ENCODE results near the gene RMND5A. TPM values are rescaled to one million over a fixed set of nuclear protein-coding genes. Genes with fewer than 3 reads are reported as not detected.
A peak's percentile ranks its signal among the peaks of the same experiment; 100 is the strongest.

RMND5A gene
- total and polyA plus RNA-seq, 5 donors from 2014 or later = 13.5 to 27.6 (median 15.8) TPM

DNA sequence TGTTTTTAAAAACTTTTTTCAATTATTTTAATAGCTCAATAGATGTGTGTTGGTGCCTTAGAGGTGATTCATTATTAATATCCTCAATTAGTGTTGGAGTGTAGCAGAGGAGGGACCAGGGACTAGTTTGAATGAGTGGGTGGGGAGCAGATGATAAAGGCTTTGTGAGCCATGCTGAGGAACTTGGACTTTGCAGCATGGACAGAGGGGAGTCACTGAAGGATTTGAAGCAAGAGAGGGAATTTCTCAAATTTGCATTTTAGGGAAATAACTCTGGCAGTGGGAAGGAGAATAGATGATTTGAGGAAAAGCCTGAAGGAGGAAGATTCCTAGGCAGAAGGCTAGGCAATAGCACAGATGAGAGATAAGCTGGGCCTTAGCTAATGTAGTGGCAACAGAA is 42.3 kb upstream of the RMND5A start:
- H3K27ac Mint-ChIP-seq = no peak overlapping the region
- no peaks in the 10 kb centered on the region for H3K4me1 ChIP-seq (ENCODE audit: control insufficient read depth, insufficient read depth, low read length, poor library complexity, severe bottlenecking)
- no peak overlapping the region for H3K4me3 Mint-ChIP-seq
- no peaks in the 10 kb centered on the region for H3K36me3 Mint-ChIP-seq
- H3K27me3 Mint-ChIP-seq = no peaks in the 10 kb centered on the region
- peaks cover 0 to 7% (median 0%) of the 10 kb centered on the region in 4 donors for H3K4me1 Mint-ChIP-seq
- no peaks in the 10 kb centered on the region for H3K9me3 ChIP-seq (ENCODE audit: control insufficient read depth in 2 of 2, low read length in 2 of 2)
- no peak overlapping the region for H3K4me3 ChIP-seq (ENCODE audit: low read depth, low read length)
- H3K27ac ChIP-seq (ENCODE audit: insufficient read depth, low read length, poor library complexity, severe bottlenecking) = no peak overlapping the region
- no peaks in the 10 kb centered on the region for H3K9me3 Mint-ChIP-seq
- H3K36me3 ChIP-seq (ENCODE audit: control insufficient read depth, insufficient read depth, low read length) = no peaks in the 10 kb centered on the region
- DNase-seq (no peak), ATAC-seq (ENCODE audit: low read depth in 2 of 2) (no peak)
- peaks cover 2% of the 10 kb centered on the region for H3K27me3 ChIP-seq (ENCODE audit: control insufficient read depth, insufficient read depth, low read length)

DNA sequence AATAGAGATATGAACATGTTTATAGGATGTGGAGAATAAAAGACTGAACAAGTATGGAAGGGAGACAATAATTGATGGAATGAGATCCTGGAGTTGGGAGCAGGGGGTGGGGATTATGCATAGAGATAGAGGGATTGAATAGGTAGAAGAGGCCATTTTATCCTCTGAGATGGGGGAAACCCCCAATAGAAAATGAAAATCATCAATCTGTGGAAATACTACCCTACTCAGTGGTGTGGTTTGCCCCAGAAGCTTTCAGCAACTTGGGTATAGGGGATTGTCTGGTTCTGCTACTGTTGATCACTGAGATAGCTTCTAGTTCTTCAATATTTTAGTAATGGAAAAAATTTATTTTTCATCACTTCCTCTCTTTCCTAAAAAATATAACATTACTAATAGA is 41.1 kb upstream of the RMND5A start:
- no peak overlapping the region for H3K27ac ChIP-seq (ENCODE audit: insufficient read depth, low read length, poor library complexity, severe bottlenecking)
- peaks cover 4% of the 10 kb centered on the region for H3K27me3 Mint-ChIP-seq
- H3K36me3 Mint-ChIP-seq = no peaks in the 10 kb centered on the region
- no peaks in the 10 kb centered on the region for H3K9me3 ChIP-seq (ENCODE audit: control insufficient read depth in 2 of 2, low read length in 2 of 2)
- no peak overlapping the region for H3K4me3 Mint-ChIP-seq
- ATAC-seq (ENCODE audit: low read depth in 2 of 2) = no peak
- peaks cover 2% of the 10 kb centered on the region for H3K27me3 ChIP-seq (ENCODE audit: control insufficient read depth, insufficient read depth, low read length)
- H3K4me3 ChIP-seq (ENCODE audit: low read depth, low read length) = no peak overlapping the region
- no peaks in the 10 kb centered on the region for H3K36me3 ChIP-seq (ENCODE audit: control insufficient read depth, insufficient read depth, low read length)
- peak overlapping the region in 1 of 3 donors; percentile 1 for H3K27ac Mint-ChIP-seq
- no peaks in the 10 kb centered on the region for H3K9me3 Mint-ChIP-seq
- peaks cover 0 to 7% (median 0%) of the 10 kb centered on the region in 4 donors for H3K4me1 Mint-ChIP-seq
- DNase-seq = no peak
- H3K4me1 ChIP-seq (ENCODE audit: control insufficient read depth, insufficient read depth, low read length, poor library complexity, severe bottlenecking) = no peaks in the 10 kb centered on the region

DNA sequence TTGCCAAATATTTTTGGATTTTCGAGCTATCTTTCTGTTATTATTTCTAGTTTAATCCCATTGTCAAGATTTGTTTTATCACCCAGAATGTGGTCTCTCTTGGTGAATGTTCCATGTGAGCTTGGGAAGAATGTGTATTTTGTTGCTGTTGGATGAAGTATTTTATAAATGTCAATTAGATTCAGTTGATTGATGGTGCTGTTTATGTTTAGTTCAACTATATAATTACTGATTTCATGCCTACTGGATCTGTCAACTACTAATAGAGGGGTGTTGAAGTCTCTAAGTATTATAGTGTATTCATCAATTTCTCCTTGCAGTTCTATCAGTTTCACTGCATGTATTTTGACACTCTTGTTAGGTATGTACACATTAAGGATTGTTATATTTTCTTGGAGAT is 34.7 kb upstream of the RMND5A start:
- Mint-ChIP-seq H3K36me3 (no peaks in the 10 kb centered on the region), H3K27me3 (peaks cover 12% of the 10 kb centered on the region), H3K4me1 (no peaks in the 10 kb centered on the region), H3K9me3 (peaks cover 0 to 6% (median 0%) of the 10 kb centered on the region in 7 donors), H3K4me3 (peak overlapping the region in 1 of 4 donors; percentile 47), H3K27ac (no peak overlapping the region)
- Histone ChIP-seq H3K27ac (ENCODE audit: insufficient read depth, low read length, poor library complexity, severe bottlenecking) (no peak overlapping the region), H3K4me3 (ENCODE audit: low read depth, low read length) (no peak overlapping the region), H3K36me3 (ENCODE audit: control insufficient read depth, insufficient read depth, low read length) (no peaks in the 10 kb centered on the region), H3K4me1 (ENCODE audit: control insufficient read depth, insufficient read depth, low read length, poor library complexity, severe bottlenecking) (no peaks in the 10 kb centered on the region), H3K9me3 (ENCODE audit: control insufficient read depth in 2 of 2, low read length in 2 of 2) (no peaks in the 10 kb centered on the region), H3K27me3 (ENCODE audit: control insufficient read depth, insufficient read depth, low read length) (peaks cover 4% of the 10 kb centered on the region)
- ATAC-seq (ENCODE audit: low read depth in 2 of 2) (no peak), DNase-seq (no peak)

DNA sequence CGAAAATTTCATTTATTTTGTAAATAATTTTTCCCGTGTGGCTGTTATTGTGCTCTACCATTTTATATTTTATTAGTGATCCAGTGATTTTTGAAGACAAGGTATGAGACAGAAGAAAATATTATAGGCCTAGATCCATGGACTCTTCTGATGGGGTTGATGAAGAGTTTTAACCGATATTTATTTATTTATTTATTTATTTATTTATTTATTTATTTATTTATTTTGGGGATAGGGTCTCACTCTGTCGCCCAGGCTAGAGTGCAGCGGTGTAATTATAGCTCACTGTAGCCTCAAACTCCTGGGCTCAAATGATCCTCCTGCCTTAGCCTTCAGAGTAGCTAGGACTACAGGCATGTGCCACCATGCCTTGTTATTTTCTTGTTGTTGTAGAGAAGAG is 33.6 kb upstream of the RMND5A start:
- DNase-seq (no peak), ATAC-seq (ENCODE audit: low read depth in 2 of 2) (no peak)
- peaks cover 4% of the 10 kb centered on the region for H3K27me3 ChIP-seq (ENCODE audit: control insufficient read depth, insufficient read depth, low read length)
- peaks cover 12% of the 10 kb centered on the region for H3K27me3 Mint-ChIP-seq
- H3K9me3 Mint-ChIP-seq = peaks cover 0 to 6% (median 0%) of the 10 kb centered on the region in 7 donors
- H3K27ac Mint-ChIP-seq = no peak overlapping the region
- H3K4me3 ChIP-seq (ENCODE audit: low read depth, low read length) = no peak overlapping the region
- no peaks in the 10 kb centered on the region for H3K36me3 Mint-ChIP-seq
- H3K4me3 Mint-ChIP-seq = no peak overlapping the region
- H3K4me1 ChIP-seq (ENCODE audit: control insufficient read depth, insufficient read depth, low read length, poor library complexity, severe bottlenecking) = no peaks in the 10 kb centered on the region
- H3K27ac ChIP-seq (ENCODE audit: insufficient read depth, low read length, poor library complexity, severe bottlenecking) = no peak overlapping the region
- no peaks in the 10 kb centered on the region for H3K4me1 Mint-ChIP-seq
- H3K36me3 ChIP-seq (ENCODE audit: control insufficient read depth, insufficient read depth, low read length) = no peaks in the 10 kb centered on the region
- H3K9me3 ChIP-seq (ENCODE audit: control insufficient read depth in 2 of 2, low read length in 2 of 2) = no peaks in the 10 kb centered on the region

DNA sequence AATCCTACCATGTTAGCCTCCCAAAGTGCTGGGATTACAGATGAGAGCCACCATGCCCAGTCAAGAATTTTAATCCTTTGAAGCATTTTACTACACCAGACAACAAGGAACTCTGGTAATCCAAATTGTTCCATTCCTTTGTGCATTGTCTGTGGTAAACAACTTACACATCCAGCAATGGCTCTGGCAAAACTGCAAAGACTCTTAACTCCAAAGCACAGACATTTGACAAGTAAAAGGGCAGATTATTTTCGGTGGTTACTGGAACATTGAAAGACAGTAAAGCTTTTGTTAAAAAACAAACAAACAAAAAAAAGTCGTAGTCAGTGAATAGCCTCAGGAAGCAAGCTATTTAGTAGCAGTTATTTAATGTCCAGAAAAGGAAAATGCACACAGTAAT is 33.2 kb upstream of the RMND5A start:
- Histone ChIP-seq H3K27ac (ENCODE audit: insufficient read depth, low read length, poor library complexity, severe bottlenecking) (no peak overlapping the region), H3K9me3 (ENCODE audit: control insufficient read depth in 2 of 2, low read length in 2 of 2) (peaks cover 0 to 4% of the 10 kb centered on the region in 2 experiments), H3K4me1 (ENCODE audit: control insufficient read depth, insufficient read depth, low read length, poor library complexity, severe bottlenecking) (no peaks in the 10 kb centered on the region), H3K27me3 (ENCODE audit: control insufficient read depth, insufficient read depth, low read length) (peaks cover 5% of the 10 kb centered on the region), H3K4me3 (ENCODE audit: low read depth, low read length) (no peak overlapping the region), H3K36me3 (ENCODE audit: control insufficient read depth, insufficient read depth, low read length) (no peaks in the 10 kb centered on the region)
- no peak for ATAC-seq (ENCODE audit: low read depth in 2 of 2)
- Mint-ChIP-seq H3K4me1 (no peaks in the 10 kb centered on the region), H3K9me3 (peaks cover 0 to 9% (median 1%) of the 10 kb centered on the region in 7 donors), H3K4me3 (no peak overlapping the region), H3K27ac (no peak overlapping the region), H3K36me3 (no peaks in the 10 kb centered on the region), H3K27me3 (peaks cover 12% of the 10 kb centered on the region)
- DNase-seq = no peak

DNA sequence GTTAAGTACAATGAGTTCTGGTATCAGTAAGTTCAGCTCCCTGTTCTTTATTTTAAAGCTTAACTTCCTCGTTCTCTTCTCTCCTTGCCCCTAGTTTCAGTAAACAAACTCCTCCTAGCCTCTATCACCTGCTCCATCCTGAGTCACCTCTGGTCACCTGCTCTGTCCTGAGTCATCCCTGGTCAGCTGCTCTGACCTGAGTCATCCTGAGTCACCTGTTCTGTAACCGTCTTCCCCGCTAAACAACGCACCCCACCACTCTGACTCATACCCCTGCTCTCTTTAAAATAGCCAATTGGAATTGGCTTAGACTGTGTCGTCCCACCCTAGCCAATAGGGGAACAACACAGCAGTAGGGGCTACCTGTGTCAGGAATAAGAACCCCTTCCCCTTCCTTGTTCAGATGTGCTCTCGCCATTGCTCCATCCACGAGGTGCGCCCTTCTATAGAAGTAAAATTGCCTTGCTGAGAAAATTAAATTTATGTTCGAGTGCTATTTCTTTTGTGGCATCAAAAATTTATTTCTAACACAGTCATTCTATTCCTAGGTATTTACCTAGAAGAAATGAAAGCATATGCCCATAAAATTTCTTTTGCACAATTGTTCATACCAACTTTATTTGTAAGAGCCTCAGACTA is 24.9 kb upstream of the RMND5A start:
- Histone ChIP-seq H3K4me1 (ENCODE audit: control insufficient read depth, insufficient read depth, low read length, poor library complexity, severe bottlenecking) (no peaks in the 10 kb centered on the region), H3K27me3 (ENCODE audit: control insufficient read depth, insufficient read depth, low read length) (peaks cover 3% of the 10 kb centered on the region), H3K36me3 (ENCODE audit: control insufficient read depth, insufficient read depth, low read length) (no peaks in the 10 kb centered on the region), H3K27ac (ENCODE audit: insufficient read depth, low read length, poor library complexity, severe bottlenecking) (no peak overlapping the region), H3K9me3 (ENCODE audit: control insufficient read depth in 2 of 2, low read length in 2 of 2) (peaks cover 20 to 28% of the 10 kb centered on the region in 2 experiments), H3K4me3 (ENCODE audit: low read depth, low read length) (no peak overlapping the region)
- H3K4me1 Mint-ChIP-seq = peaks cover 5 to 11% (median 9%) of the 10 kb centered on the region in 4 donors
- ATAC-seq (ENCODE audit: low read depth in 2 of 2) (no peak), DNase-seq (no peak)
- H3K27me3 Mint-ChIP-seq = peaks cover 4% of the 10 kb centered on the region
- H3K4me3 Mint-ChIP-seq = no peak overlapping the region
- peaks cover 6% of the 10 kb centered on the region for H3K36me3 Mint-ChIP-seq
- no peak overlapping the region for H3K27ac Mint-ChIP-seq
- peaks cover 8 to 29% (median 12%) of the 10 kb centered on the region in 7 donors for H3K9me3 Mint-ChIP-seq

DNA sequence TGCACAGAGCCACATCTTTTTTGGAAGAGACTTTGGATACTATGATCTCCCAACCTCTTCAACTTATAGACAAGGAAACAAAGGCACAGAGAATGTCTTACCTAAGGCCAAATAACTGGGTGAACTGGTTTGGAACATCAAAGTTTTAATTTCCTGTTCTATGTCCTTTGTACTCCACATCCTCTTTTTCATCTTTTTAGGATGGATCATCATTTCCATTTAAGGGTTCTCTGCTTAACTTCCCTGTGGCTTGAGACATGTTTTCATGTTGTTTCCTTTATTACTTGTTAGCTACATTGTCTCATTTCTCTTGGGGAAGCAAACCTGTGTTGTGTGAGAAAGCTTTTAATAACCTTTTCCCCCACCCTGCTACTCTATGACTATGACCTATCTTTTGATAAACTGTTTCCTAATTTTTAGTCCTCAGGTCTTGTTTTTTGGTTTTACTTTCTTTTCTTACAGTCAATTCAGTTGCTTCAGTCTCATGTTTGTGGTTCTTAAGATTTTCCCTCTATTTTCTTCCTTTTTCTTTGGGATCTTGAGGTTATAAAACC is 22.5 kb upstream of the RMND5A start:
- ATAC-seq (ENCODE audit: low read depth in 2 of 2) (no peak), DNase-seq (no peak)
- Histone ChIP-seq H3K4me3 (ENCODE audit: low read depth, low read length) (no peak overlapping the region), H3K4me1 (ENCODE audit: control insufficient read depth, insufficient read depth, low read length, poor library complexity, severe bottlenecking) (no peaks in the 10 kb centered on the region), H3K27me3 (ENCODE audit: control insufficient read depth, insufficient read depth, low read length) (no peaks in the 10 kb centered on the region), H3K27ac (ENCODE audit: insufficient read depth, low read length, poor library complexity, severe bottlenecking) (no peak overlapping the region), H3K9me3 (ENCODE audit: control insufficient read depth in 2 of 2, low read length in 2 of 2) (peaks cover 19 to 20% of the 10 kb centered on the region in 2 experiments), H3K36me3 (ENCODE audit: control insufficient read depth, insufficient read depth, low read length) (no peaks in the 10 kb centered on the region)
- H3K4me3 Mint-ChIP-seq = no peak overlapping the region
- peaks cover 5 to 11% (median 9%) of the 10 kb centered on the region in 4 donors for H3K4me1 Mint-ChIP-seq
- peaks cover 6 to 27% (median 12%) of the 10 kb centered on the region in 7 donors for H3K9me3 Mint-ChIP-seq
- no peak overlapping the region for H3K27ac Mint-ChIP-seq
- peaks cover 6% of the 10 kb centered on the region for H3K36me3 Mint-ChIP-seq
- H3K27me3 Mint-ChIP-seq = peaks cover 11% of the 10 kb centered on the region

DNA sequence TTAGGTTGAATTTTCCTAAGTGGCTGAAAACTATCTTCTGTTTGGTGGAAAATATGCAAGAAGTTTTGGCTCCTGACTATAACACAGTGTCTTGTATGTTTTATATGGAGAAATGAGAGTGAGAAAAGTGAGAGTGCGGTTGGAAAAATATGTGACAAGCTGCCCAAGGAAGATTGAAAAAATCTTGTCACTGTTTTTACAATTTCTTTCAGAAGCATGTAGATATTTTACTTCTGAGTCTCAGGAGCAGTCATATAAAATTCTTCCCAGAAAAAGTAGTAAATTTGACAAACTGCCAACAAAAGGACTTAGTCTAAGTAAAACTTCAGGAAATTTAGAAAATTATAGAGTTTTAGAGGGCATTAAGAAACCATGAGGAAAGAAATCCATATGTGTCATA is 19.4 kb upstream of the RMND5A start:
- DNase-seq = no peak
- Mint-ChIP-seq H3K4me1 (peaks cover 5 to 11% (median 9%) of the 10 kb centered on the region in 4 donors), H3K4me3 (no peak overlapping the region), H3K36me3 (no peaks in the 10 kb centered on the region), H3K27ac (no peak overlapping the region), H3K27me3 (peaks cover 9% of the 10 kb centered on the region), H3K9me3 (peaks cover 0 to 8% (median 2%) of the 10 kb centered on the region in 7 donors)
- Histone ChIP-seq H3K4me3 (ENCODE audit: low read depth, low read length) (no peak overlapping the region), H3K4me1 (ENCODE audit: control insufficient read depth, insufficient read depth, low read length, poor library complexity, severe bottlenecking) (no peaks in the 10 kb centered on the region), H3K27me3 (ENCODE audit: control insufficient read depth, insufficient read depth, low read length) (no peaks in the 10 kb centered on the region), H3K9me3 (ENCODE audit: control insufficient read depth in 2 of 2, low read length in 2 of 2) (peaks cover 2 to 6% of the 10 kb centered on the region in 2 experiments), H3K36me3 (ENCODE audit: control insufficient read depth, insufficient read depth, low read length) (no peaks in the 10 kb centered on the region), H3K27ac (ENCODE audit: insufficient read depth, low read length, poor library complexity, severe bottlenecking) (no peak overlapping the region)
- ATAC-seq (ENCODE audit: low read depth in 2 of 2) = no peak

Data from CD4-positive, CD25-positive, alpha-beta regulatory T cell (primary cell).